D341Med (cell line): ENCODE data around the gene S100A6.
"Not testable (repeated sequence)": the region's sequence is repeated elsewhere in the genome, so short reads cannot be mapped to it uniquely, and the experiment has no call there.

ENCODE experiments used
- DNase-seq: peaks from one replicate; pipeline ENCODE4 v3.0.0; 2012; ENCODE audit warnings: low spot score

S100A6 gene

DNA sequence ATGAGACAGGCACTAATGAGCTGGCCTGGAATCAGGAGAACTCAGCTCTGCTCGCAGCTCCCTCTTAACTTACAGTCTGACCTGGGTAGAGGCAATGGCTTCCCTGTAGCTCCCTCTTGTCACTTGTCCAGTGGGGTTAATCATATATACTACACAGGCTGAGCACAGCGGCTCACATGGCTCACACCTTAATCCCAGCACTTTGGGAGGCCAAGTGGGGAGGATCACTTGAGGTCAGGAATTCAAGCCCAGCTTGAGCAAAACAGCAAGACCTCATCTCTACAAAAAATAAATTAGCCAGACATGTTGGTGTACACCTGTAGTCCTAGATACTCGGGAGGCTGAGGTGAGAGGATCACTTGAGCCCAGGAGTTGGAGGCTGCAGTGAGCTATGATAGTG is 4.2 kb downstream of the S100A6 start:
- no peak for DNase-seq

DNA sequence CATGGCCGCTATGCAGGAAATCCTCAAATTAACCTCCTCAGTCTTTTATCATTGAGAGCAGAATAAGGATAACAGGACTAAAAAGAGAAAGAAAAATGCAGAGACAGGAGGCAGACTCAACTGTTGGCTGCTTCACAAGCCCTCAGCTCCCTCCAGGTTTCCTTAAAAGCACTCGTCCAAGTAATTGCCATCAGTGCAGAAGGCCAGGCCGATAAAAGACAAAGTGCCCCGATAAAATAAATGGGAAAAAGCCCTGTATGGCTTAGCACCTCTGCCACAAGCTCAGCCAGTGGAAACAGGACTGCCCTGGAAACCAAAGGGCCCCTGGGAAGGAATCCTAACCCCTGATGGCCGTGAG is 8.1 kb downstream of the S100A6 start:
- DNase-seq, result no peak

DNA sequence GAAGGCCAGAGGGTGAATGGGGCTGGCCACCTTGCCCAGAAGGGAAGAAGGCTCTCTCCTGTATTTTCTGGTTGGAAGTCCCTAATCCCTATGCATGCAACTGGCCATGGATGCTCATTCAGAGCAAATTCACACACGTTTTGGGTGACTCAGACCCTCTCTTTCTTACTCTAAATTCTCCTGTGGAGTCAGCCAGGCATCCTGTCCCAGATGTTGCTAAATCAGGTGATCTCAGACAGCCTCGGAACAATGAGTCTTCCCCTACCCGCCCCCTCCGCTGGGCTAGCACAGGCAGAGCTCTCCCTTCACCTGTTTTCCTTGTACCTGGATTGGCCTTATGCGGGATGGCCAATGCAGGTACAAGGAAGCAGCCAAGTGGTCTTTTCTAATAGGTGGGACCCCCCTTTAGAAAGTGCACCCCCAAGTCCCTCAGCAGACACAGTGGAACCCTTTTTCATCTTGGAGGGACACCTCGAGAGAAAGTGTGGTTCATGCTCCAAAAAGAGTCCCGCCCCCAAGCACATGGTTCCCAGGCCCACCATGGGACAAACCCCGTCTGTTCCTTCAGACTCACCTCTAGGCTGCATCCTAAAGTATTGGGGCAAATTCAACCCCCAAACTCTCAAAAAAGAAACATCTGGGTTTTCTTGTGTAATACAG is 8.6 kb downstream of the S100A6 start:
- no peak for DNase-seq

DNA sequence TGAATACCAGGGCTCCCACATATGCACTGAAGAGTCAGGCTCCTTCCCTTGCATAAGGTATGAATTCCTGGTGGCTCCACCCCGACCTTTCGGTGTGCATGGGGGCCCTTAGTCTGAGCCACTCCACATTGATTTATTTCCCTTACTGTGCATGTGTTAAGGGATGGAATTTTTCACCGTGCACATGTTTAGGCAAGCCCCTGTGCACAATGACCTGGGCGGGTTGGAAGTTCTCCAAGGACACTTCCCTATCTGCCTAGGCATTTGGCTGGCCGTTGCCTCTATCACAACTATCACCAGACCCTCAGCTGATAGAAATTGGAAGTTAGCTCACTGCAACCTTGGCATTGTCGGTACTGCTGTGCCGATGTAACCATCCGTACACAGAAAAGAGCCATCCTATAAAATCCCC is 9.7 kb downstream of the S100A6 start:
- DNase-seq, result no peak

DNA sequence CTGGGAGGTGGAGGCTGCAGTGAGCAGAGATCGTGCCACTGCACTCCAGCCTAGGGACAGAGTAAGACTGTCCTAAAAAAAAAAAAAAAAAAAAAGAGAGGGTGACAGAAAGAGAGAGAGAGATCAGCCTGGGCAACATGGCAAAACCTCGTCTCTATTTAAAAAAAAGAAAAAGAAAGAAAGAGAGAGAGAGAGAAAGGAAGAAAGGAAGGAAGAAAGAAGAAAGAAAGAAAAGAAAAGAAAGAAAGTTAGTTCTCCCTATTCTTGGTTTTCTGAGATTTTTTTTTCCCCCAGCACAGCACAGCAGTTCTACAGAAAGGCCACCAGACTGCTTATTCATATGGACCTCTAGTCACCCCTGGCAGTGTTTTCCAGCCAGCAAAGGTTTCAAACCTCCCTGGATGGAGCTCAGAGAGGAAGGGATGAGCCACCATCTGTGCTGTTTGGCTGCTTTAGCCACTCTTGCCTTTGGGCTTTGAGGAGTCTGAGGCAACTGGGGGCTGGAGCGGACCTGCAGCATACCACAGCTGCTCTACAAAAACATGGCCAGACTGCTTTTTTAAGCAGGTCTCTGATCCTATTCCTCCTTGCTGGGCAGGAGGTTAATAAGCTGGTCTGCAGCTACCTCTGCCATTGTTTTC is 10.6 kb downstream of the S100A6 start:
- DNase-seq, result peak; percentile 33

DNA sequence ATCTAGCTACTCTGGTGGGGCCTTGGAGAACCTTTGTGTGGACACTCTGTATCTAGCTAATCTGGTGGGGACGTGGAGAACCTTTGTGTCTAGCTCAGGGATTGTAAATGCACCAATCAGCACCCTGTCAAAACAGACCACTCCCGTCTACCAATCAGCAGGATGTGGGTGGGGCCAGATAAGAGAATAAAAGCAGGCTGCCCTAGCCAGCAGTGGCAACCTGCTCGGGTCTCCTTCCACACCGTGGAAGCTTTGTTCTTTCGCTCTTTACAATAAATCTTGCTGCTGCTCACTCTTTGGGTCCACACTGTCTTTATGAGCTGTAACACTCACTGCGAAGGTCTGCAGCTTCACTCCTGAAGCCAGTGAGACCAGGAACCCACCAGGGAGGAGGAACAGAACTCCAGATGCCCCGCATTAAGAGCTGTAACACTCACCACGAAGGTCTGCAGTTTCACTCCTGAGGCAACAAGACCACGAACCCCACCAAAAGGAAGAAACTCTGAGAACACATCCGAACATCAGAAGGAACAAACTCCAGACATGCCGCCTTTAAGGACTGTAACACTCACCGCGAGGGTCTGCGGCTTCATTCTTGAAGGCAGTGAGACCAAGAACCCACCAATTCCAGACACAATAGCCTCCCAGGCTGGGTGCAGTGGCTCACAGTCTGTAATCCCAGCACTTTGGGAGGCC is 13.3 kb downstream of the S100A6 start:
- not testable (repeated sequence) for DNase-seq

DNA sequence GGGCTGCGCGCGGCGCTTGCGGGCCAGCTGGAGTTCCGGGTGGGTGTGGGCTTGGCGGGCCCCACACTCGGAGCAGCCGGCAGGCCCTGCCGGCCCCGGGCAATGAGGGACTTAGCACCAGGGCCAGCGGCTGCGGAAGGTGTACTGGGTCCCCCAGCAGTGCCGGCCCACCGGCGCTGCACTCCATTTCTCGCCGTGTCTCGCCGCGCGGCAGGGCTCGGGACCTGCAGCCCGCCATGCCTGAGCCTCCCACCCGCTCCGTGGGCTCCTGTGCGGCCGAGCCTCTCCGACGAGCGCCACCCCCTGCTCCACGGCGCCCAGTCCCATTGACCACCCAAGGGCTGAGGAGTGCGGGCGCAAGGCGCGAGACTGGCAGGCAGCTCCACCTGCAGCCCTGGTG is 14.0 kb downstream of the S100A6 start:
- not testable (repeated sequence) for DNase-seq

DNA sequence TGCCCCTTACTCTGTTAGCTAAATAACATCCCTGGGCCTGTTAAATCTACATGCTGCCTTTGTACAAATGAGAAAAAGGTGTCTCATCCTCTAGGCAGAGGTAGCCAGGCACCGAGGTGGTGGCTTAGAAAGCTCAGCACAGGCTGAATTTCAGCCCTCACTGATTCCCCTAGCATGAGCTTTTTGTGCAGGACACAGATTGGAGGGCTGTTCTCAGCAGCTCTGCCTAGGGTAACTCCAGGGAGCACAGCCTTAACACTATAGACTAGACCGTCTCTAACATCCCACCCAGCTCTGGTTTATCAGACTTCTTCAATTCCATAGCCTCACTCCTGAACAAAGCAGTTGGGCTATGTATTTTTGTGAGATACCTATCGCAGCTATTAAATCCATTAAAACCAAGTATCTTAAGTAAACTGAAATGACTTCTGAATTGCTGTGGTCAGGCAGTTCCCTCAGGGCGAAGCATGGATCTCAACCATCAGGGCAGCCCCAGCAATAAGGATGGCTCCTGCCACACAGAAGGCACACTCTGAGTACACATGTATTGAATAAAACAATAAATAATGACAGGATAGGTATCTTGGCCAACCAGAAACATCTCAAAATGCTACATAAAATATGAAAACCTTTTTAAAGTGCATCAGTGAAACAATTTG is 14.8 kb downstream of the S100A6 start:
- DNase-seq, result no peak

DNA sequence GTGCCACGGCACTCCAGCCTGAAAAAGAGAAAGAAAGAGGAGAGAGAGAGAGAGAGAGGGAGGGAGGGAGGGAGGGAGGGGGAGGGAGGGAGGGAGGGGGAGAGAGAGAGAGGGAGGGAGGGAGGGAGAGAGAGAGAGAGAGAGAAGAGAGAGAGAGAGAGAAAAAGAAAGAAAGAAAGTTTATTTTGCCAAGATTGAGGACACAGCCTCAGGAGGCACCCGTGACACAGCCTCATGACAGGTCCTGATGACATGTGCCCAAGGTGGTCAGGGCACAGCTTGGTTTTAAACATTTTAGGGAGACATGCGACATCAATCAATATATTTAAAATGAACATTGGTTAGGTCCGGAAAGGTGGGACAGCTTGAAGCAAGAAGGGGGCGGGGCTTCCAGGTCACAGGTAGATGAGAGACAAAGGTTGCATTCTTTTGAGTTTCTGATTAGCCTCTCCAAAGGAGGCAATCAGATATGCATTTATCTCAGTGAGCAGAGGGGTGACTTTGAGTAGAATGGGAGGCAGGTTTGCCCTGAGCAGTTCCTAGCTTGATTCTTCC is 15.6 kb downstream of the S100A6 start:
- DNase-seq, result not testable (repeated sequence)

DNA sequence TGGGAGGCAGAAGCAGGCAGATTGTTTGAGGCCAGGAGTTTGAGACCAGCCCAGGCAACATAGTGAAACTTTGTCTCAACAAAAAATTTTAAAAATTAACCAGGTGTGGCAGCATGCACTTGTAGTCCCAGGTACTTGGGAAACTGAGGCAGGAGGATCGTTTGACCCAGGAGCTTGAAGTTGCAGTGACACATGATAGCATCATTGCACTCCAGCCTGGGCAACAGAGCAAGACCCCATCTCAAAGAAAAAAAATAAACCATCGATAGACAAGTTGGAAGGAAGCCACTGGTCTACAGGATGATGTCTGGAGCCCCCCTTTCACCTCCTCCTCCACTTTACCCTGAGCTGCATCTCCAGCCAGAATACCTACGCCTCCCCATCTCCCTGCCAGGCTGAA is 16.5 kb downstream of the S100A6 start:
- DNase-seq, result no peak

DNA sequence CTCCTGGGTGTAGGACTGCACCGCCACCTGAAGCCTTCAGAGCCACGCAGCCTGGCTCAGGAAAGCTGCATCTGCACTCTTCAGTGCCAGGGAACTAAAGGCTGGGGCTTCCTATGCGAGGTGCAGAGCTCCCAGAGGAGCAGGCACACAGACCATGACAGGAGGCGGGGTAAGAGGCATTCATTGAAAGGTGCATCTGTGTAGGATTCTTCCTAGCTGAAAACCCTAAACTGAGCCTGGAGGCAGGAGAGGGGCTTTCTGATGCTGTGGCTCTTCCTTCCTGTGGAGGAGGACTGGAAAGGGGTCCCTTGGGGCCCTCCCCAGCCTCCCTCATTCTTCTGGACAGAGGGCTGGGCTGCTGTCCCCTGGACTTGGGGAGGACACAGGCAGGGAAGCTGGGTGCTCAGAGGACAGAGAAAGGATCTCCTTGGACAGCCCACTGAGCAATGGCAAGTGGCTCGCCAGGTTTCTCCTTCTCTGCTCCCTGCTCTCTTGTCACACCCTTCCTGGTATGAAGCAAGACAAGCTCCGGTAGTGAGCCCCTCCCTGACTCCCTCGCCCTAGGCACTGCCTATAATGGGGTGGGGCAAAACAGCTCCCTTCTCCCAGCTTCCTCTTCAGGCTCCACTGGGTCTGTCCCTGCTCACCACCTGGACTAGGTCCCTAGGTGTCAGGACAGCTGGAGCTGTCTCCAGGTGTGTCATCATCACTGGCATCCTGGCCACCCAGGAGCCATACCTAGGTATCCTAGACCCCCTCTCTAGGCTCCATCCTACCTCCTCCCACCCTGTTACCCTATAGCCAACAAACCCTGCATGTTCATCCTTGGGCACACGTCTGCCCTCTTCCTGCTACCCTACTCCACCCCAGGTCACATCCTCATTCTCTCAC is 20.0 kb downstream of the S100A6 start:
- peak; percentile 25 for DNase-seq

DNA sequence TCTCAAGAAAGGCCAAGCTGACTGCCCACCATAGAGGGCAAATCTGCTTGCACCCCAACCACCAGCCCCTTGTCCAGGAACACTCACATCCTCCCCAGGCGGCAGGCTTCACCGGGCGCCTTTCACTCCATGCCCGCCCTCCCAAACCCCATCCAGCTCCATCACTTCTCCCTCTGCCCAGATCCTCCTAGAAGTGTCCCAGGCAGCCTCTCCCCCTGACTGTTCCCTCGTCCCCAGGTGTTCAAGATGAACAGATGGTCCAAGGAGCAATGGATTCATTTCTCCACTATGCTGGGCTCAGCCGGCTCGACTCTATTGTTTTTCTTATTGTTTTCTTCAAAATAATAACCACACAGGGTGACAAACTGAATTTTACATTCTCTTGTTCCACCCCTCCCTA is 22.1 kb downstream of the S100A6 start:
- DNase-seq, result peak; percentile 20

DNA sequence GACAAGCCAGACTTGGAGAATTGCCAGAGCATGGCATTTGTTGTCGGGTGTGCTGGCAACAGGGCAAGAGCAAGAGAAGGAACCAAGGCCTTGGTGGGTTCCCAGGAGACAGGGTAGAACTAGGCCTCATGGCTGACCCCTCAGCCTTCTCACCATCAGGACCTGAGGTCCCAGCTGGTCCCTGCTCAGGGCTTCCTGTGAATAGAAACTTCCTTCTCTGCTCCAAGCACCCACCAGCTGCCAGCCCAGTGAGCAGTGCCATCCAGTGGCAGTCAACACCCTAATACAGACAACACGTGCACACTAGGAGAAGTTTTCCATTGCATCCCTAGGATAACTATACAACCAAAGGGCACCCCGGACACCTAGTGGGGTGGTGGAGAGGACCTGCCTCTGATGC is 22.8 kb downstream of the S100A6 start:
- no peak for DNase-seq

DNA sequence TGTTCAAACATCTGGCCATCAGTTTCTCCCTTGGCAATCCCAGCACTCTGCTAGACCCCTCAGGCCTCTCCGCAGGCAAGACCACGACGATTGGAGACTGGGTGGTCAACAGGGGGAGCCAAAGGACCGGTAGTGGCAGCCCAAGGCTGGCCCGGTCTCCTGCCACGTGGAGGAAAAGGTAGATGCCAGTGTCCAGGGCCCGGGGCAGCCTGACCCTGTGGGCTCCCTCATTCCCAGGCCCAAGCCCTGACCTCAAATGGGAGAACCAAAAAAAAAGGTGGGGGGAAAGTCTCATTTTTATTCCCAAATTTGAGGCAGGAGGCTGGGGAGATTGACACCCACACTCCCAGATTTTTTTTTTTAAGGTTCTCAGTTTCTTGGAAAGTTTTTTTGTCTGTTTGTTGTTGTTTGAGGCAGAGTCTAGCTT is 24.8 kb downstream of the S100A6 start:
- peak; percentile 93 for DNase-seq

DNA sequence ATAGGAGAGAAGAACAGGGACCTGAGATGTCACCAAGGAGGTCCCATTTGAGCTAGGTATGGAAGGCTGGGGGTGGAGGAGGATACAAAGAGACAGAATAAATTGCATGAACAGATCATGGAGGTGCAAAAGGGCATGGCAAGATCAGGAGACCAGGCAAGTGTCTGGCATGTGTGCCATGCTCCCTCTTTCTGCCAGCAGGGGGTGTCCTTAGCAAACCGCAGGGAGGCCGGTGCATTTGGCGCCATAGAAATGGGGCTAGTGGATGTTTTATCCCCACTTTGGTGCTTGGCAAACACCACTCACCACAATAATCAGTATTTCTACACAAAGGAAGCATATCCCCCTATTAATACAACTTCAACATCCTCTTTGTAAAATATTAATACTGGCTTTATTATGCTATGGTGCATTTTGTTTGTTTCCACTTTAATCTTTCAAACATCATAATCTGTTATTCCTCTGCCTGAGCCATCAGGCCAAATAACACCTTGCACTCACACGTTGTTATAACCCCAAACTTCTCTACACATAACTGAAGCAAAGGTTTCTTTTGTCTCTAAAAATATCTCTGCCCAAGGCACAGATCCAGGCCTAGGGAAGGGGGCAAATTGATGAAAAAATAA is 25.9 kb downstream of the S100A6 start:
- peak; percentile 86 for DNase-seq

DNA sequence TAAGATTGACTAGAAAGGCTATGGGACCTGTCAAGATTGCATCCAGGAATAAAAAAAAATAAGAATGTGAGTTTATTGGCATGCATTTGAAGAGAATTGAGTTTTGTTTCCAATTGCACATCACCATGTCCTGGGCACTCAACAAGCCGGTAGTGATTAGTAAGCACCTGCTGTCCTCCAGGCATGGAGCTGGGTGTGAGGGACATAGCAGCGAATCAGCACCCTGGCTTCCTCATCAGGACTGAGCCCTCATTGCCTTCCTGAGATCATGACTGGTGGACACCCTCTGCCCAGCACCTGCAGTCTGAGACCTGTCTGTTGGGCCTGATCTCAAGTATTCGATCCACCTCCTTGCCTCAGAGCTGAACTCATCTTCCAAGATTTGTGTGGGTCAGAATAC is 26.8 kb downstream of the S100A6 start:
- no peak for DNase-seq

DNA sequence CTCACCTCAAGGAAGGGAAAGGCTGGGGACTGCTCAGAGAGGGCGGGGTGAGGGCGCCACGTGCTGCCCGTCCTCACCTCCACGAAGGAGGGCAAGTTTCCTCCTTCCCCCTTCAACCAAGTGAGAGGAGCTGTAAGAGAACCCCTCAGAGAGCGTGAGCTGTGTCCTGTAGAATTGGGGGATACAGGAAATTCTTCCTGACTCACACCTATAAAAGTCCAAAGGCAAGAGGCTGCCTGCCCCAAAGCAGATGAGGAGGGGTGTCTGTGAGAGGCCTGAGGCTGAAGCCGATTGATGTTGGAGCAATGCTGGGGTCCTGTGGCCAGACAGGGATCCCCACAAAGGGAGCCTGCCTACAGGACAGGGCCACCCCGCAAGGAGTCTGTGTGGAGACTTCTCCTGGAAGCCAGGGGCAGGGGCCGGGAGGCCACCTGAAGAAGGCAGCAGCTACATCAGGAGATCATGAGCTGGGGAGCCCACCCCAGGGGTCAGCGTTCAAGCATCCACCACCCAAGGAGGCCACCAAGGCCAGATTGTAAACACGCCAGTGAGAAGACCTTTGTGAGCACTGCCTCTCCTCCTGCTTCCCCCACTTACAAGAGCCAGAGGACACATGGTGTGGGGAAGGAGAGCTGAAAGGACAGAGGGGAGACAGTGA is 27.7 kb downstream of the S100A6 start:
- no peak for DNase-seq

DNA sequence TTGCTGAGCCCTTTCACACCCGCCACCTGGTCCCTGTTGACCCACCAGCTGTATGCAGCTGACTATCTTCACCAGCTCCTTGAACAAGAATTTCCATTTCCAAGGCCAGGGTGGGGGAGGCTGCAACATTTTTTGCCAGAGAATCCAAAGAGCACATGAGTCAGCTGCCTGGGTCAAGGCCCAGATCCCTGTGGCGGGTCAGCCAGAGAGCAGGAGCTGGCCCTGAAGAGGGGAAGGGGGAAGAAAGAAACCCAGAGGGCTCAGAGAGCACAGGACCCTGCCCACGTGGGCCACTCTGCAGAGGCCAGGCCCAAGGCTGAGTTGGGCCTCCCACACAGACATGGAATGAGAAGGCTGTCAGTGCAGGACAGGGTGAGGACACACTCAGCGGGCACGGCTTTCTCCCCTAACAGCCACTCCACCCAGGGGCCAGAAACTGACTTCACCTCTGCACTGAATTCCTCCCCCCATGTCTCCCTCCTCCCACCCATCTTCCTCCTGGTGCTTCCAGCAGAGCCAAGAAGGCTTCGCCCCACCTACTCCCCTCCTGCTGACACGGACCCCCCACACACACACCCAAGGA is 28.9 kb downstream of the S100A6 start:
- DNase-seq, result no peak

DNA sequence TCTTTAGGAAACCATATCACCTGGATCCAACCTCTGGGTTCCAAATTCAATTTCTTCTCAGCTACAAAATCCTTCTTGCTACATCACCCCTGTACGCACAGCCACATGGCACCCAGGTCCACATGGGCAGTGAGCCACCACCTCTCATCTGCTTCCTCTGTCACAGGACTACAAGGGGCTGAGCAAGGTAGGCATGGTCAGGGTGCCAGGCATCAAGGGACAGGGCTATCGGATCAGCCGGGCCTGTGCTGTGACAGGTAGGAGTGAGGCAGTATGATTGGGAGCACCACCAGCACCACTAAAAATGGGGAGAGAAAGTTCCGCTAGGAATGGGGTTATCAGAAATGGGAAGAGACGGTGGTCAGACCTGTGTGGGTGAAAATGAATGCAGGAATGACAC is 29.4 kb downstream of the S100A6 start:
- DNase-seq, result no peak

DNA sequence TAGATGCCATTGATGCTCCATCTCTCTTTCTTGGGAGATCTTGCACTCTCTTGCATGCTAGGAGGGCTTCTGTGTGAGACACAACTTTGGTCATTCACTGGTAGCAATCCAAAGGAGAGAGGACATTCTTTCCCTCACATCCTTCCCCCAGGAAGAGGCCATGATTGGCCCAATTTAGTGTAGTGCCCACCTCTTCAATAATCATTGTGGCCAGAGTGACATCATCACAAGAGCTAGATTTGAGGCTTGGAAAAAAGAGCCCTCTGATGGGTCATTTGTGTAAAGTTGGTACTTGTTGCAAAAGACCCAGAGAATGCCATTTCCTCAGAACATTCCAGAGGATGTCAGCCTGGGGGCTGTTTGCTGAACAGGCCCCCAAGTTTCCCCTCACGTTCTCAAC is 30.2 kb downstream of the S100A6 start:
- no peak for DNase-seq
